ENCODE data around the gene TNRC18. TPM values are rescaled to one million over a fixed set of nuclear protein-coding genes. Genes with fewer than 3 reads are reported as not detected.

The TNRC18 gene
- total RNA-seq, 1 donor from 2014 or later: 38.4 TPM

GRCh38 chr7:5342631-5343030, 81.0 kb downstream of the TNRC18 start:
- no peak overlapping the region for H3K4me3 ChIP-seq (ENCODE audit: low read depth, low read length)
- H3K36me3 ChIP-seq (ENCODE audit: control insufficient read depth, insufficient read depth, low read length): peaks cover 3% of the 10 kb centered on the region
- no peaks in the 10 kb centered on the region for H3K27me3 ChIP-seq (ENCODE audit: control insufficient read depth, insufficient read depth, low read length)
- no peak for TF ChIP-seq CTCF (IDR thresholded peaks at IDR 0.05; ENCODE audit: insufficient read depth, low read length, poor library complexity, severe bottlenecking)
- DNase-seq (ENCODE audit: low read depth): no peak

- Histone ChIP-seq H3K27me3 (ENCODE audit: control insufficient read depth, insufficient read depth, low read length) (no peaks in the 10 kb centered on the region), H3K4me3 (ENCODE audit: low read depth, low read length) (no peak overlapping the region), H3K36me3 (ENCODE audit: control insufficient read depth, insufficient read depth, low read length) (peaks cover 3% of the 10 kb centered on the region)
- TF ChIP-seq CTCF (IDR thresholded peaks at IDR 0.05; ENCODE audit: insufficient read depth, low read length, poor library complexity, severe bottlenecking): no peak
- DNase-seq (ENCODE audit: low read depth): no peak
These were observed 83.7 kb downstream of the TNRC18 start for GRCh38 chr7:5339955-5340354.

GRCh38 chr7:5337047-5337446, 86.6 kb downstream of the TNRC18 start:
- no peak for TF ChIP-seq CTCF (IDR thresholded peaks at IDR 0.05; ENCODE audit: insufficient read depth, low read length, poor library complexity, severe bottlenecking)
- no peak for DNase-seq (ENCODE audit: low read depth)
- Histone ChIP-seq H3K4me3 (ENCODE audit: low read depth, low read length) (no peak overlapping the region), H3K27me3 (ENCODE audit: control insufficient read depth, insufficient read depth, low read length) (no peaks in the 10 kb centered on the region), H3K36me3 (ENCODE audit: control insufficient read depth, insufficient read depth, low read length) (no peaks in the 10 kb centered on the region)

GRCh38 chr7:5334671-5335070, 89.0 kb downstream of the TNRC18 start:
- peaks cover 1% of the 10 kb centered on the region for H3K36me3 ChIP-seq (ENCODE audit: control insufficient read depth, insufficient read depth, low read length)

GRCh38 chr7:5333121-5334045, 90.3 kb downstream of the TNRC18 start:
- no peaks in the 10 kb centered on the region for H3K27me3 ChIP-seq (ENCODE audit: control insufficient read depth, insufficient read depth, low read length)
- H3K36me3 ChIP-seq (ENCODE audit: control insufficient read depth, insufficient read depth, low read length): peaks cover 1% of the 10 kb centered on the region

More at GRCh38 chr7:5334671-5335070, 89.0 kb downstream of the TNRC18 start:
- DNase-seq (ENCODE audit: low read depth): no peak
- H3K27me3 ChIP-seq (ENCODE audit: control insufficient read depth, insufficient read depth, low read length): no peaks in the 10 kb centered on the region
- TF ChIP-seq CTCF (IDR thresholded peaks at IDR 0.05; ENCODE audit: insufficient read depth, low read length, poor library complexity, severe bottlenecking): no peak
- no peak overlapping the region for H3K4me3 ChIP-seq (ENCODE audit: low read depth, low read length)

More at GRCh38 chr7:5333121-5334045, 90.3 kb downstream of the TNRC18 start:
- no peak for DNase-seq (ENCODE audit: low read depth)
- no peak overlapping the region for H3K4me3 ChIP-seq (ENCODE audit: low read depth, low read length)
- TF ChIP-seq CTCF (IDR thresholded peaks at IDR 0.05; ENCODE audit: insufficient read depth, low read length, poor library complexity, severe bottlenecking): no peak

Data from kidney epithelial cell (primary cell).